GM21526 (cell line): ENCODE measurements around the gene TGFBI.

Experiments
- ATAC-seq: cut with Tn5 transposase; IDR thresholded peaks from one replicate; pipeline ENCODE4 v1.9.1; 2021; ENCODE audit warnings: moderate library complexity; ENCODE audit not compliant: unreplicated experiment, low FRiP score

TGFBI gene

GRCh38 chr5:136000932-136001331 is 27.9 kb upstream of the TGFBI start:
- no peak for ATAC-seq

GRCh38 chr5:136001466-136001981 is 27.3 kb upstream of the TGFBI start:
- ATAC-seq: no peak

GRCh38 chr5:136004436-136004835 is 24.4 kb upstream of the TGFBI start:
- ATAC-seq: no peak

GRCh38 chr5:136005476-136005875 is 23.3 kb upstream of the TGFBI start:
- ATAC-seq: no peak

- ATAC-seq: no peak
Observed at GRCh38 chr5:136006164-136006563, 22.6 kb upstream of the TGFBI start.

GRCh38 chr5:136006761-136007251 is 22.0 kb upstream of the TGFBI start:
- no peak for ATAC-seq

- ATAC-seq: no peak
Observed at GRCh38 chr5:136007271-136007670, 21.5 kb upstream of the TGFBI start.

- ATAC-seq: no peak
Observed at GRCh38 chr5:136011414-136012001, 17.3 kb upstream of the TGFBI start.

GRCh38 chr5:136012041-136012804 is 16.6 kb upstream of the TGFBI start:
- no peak for ATAC-seq

- no peak for ATAC-seq
Observed at GRCh38 chr5:136013559-136013958, 15.2 kb upstream of the TGFBI start.

GRCh38 chr5:136014049-136015002 is 14.5 kb upstream of the TGFBI start:
- no peak for ATAC-seq

- no peak for ATAC-seq
Observed at GRCh38 chr5:136015003-136015375, 13.8 kb upstream of the TGFBI start.

- ATAC-seq: no peak
Observed at GRCh38 chr5:136015966-136016650, 12.7 kb upstream of the TGFBI start.

GRCh38 chr5:136016945-136017530 is 11.8 kb upstream of the TGFBI start:
- ATAC-seq: no peak

GRCh38 chr5:136018814-136019783 is 9.7 kb upstream of the TGFBI start:
- ATAC-seq: no peak

- ATAC-seq: no peak
Observed at GRCh38 chr5:136020001-136020382, 8.8 kb upstream of the TGFBI start.

GRCh38 chr5:136020383-136021015 is 8.3 kb upstream of the TGFBI start:
- ATAC-seq: no peak

GRCh38 chr5:136021016-136021405 is 7.8 kb upstream of the TGFBI start:
- no peak for ATAC-seq
